ENCODE results near the gene XPOT.

DNA sequence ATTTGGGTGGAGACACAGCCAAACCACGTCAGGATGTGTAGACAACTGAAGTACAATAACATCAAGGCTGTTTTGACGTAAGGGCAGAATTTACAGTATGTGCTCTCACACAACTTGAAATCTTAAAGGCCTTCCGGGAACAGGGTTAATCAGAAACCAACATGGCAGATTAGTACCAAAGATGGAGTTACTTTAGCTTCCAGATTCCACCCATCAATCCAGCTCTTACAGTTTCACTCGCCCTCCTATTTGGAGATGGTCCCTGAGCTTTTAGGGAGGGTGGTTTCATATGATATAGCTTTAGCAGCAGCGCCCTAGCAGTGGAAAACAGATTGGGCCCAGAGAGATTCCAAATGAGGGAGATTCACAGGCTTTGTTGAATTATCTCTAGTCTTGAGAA lies 2.0 kb upstream of the XPOT start:
- TF ChIP-seq, protein P1, sequence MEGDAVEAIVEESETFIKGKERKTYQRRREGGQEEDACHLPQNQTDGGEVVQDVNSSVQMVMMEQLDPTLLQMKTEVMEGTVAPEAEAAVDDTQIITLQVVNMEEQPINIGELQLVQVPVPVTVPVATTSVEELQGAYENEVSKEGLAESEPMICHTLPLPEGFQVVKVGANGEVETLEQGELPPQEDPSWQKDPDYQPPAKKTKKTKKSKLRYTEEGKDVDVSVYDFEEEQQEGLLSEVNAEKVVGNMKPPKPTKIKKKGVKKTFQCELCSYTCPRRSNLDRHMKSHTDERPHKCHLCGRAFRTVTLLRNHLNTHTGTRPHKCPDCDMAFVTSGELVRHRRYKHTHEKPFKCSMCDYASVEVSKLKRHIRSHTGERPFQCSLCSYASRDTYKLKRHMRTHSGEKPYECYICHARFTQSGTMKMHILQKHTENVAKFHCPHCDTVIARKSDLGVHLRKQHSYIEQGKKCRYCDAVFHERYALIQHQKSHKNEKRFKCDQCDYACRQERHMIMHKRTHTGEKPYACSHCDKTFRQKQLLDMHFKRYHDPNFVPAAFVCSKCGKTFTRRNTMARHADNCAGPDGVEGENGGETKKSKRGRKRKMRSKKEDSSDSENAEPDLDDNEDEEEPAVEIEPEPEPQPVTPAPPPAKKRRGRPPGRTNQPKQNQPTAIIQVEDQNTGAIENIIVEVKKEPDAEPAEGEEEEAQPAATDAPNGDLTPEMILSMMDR (IDR thresholded peaks at IDR 0.05; ENCODE audit: poor library complexity, severe bottlenecking): no peak
- TF ChIP-seq EZH2 (IDR thresholded peaks at IDR 0.05; ENCODE audit: borderline replicate concordance, insufficient read depth, low read length, poor library complexity, severe bottlenecking): no peak
- TF ChIP-seq EP300 (conservative IDR thresholded peaks at IDR 0.05; ENCODE audit: poor library complexity, severe bottlenecking): no peak
- TF ChIP-seq, protein P2, sequence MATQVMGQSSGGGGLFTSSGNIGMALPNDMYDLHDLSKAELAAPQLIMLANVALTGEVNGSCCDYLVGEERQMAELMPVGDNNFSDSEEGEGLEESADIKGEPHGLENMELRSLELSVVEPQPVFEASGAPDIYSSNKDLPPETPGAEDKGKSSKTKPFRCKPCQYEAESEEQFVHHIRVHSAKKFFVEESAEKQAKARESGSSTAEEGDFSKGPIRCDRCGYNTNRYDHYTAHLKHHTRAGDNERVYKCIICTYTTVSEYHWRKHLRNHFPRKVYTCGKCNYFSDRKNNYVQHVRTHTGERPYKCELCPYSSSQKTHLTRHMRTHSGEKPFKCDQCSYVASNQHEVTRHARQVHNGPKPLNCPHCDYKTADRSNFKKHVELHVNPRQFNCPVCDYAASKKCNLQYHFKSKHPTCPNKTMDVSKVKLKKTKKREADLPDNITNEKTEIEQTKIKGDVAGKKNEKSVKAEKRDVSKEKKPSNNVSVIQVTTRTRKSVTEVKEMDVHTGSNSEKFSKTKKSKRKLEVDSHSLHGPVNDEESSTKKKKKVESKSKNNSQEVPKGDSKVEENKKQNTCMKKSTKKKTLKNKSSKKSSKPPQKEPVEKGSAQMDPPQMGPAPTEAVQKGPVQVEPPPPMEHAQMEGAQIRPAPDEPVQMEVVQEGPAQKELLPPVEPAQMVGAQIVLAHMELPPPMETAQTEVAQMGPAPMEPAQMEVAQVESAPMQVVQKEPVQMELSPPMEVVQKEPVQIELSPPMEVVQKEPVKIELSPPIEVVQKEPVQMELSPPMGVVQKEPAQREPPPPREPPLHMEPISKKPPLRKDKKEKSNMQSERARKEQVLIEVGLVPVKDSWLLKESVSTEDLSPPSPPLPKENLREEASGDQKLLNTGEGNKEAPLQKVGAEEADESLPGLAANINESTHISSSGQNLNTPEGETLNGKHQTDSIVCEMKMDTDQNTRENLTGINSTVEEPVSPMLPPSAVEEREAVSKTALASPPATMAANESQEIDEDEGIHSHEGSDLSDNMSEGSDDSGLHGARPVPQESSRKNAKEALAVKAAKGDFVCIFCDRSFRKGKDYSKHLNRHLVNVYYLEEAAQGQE (IDR thresholded peaks at IDR 0.05; ENCODE audit: borderline replicate concordance): no peak
- no peak for TF ChIP-seq POLR2AphosphoS5 (IDR thresholded peaks at IDR 0.05)
- no peak for TF ChIP-seq MXI1 (conservative IDR thresholded peaks at IDR 0.05; ENCODE audit: poor library complexity, severe bottlenecking)
- TF ChIP-seq RAD21 (conservative IDR thresholded peaks at IDR 0.05): no peak

Measured in neural cell (in vitro differentiated cells).